D721Med (cell line): Measurements from ENCODE around the gene PLD4.
A peak's percentile ranks its signal among the peaks of the same experiment; 100 is the strongest.

Experiments
- DNase-seq: peaks from one replicate; pipeline ENCODE4 v3.0.0; 2011; ENCODE audit warnings: low spot score; ENCODE audit not compliant: insufficient read length
- FAIRE-seq: peaks from 2 replicates; lab custom pipeline; 2011; peaks lifted over from hg19 to GRCh38; lab: Jason Lieb, UNC
- CTCF ChIP-seq: IDR thresholded peaks from 2 replicates; pipeline ENCODE4 v1.5.1; 2012; ENCODE audit warnings: mild to moderate bottlenecking, control low read depth; ENCODE audit not compliant: insufficient read depth; ENCODE audit errors: missing control alignments

PLD4 gene

GRCh38 chr14:104932676-104933631, 8.3 kb downstream of the PLD4 start:
- FAIRE-seq (no peak), DNase-seq (peak; percentile 96)
- TF ChIP-seq CTCF = peak; percentile 59

DNA sequence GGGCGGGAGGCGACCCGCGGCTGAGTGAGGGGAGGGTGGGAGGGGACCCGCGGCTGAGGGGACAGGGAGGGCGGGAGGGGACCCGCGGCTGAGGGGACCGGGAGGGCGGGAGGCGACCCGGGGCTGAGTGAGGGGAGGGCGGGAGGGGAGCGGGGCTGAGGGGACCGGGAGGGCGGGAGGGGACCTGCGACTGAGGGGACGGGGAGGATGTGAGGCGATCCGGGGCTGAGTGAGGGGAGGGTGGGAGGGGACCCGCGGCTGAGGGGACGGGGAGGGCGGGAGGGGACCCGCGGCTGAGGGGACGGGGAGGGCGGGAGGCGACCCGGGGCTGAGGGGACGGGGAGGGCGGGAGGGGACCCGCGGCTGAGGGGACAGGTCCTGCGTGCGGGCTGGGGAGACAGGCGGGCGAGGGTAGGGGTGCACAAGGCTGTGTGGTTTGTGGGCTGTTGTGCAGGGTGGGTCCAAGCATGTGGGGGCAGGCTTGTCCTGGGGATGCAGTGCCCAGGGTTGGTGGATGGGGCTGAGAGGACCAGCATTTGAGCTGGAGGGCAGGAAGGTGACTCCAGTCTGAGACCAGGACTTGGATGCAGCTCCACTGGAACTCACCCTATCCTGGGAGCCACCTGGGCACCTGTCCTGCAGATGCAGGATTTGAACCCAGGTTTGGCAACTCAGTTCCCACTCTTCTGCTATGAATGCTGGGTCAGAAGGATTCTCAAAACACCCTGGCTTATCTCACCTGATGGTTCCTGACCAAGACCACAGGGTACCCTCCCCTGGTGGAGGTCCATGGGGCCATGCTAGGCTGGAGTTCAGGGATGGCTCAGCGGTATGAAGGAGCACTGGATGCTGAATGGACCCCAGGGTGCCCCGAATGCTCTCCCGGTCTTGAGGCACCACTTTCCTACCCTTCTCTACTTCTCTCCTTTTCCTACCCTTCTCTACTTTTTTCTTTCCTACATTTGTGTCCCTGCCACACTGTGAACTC, 9.4 kb downstream of the PLD4 start:
- FAIRE-seq (no peak), DNase-seq (no peak)
- TF ChIP-seq CTCF = no peak

GRCh38 chr14:104935026-104935650, 10.5 kb downstream of the PLD4 start:
- peak; percentile 2 for DNase-seq
- FAIRE-seq = no peak
- no peak for TF ChIP-seq CTCF

- no peak for TF ChIP-seq CTCF
- peak; percentile 1 for DNase-seq
- no peak for FAIRE-seq
Observed at GRCh38 chr14:104935955-104936354, 11.3 kb downstream of the PLD4 start.

DNA sequence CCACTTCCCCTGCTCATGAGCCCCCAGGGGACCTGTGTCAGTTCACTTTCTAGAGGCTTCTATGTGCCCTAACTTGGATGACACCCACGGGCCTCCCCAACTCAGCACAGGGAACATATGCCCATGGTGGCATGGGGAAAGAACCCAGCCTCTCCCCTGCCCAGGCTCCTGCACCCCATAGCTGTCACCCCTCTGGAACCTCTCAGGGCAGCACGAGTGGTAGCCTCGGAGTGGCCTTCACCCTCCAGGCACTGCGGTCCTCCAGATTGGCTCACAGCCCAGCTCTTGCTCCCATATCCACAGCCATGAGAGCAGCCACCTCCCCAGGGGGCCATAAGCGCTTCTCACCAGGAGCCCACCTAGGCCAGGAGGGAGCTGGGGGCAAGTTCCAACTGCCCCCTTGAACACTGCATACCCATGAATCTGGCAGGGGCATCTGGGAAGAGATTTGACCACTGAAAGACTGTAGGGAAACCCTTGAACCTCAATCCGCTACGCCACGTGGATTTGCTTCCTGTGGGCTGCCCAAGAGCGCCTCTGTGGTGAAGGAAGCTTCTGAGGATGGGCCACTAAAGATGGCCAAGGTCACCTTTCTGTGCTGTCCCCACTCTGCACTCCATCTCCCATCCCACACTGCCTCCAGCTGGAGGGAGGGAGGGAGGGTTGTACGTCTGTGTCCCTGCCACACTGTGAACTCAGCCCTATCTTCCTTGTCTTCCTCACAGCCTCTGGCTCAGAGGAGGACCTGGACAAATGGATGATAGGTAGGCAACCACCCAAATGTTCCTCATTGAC, 11.9 kb downstream of the PLD4 start:
- no peak for TF ChIP-seq CTCF
- FAIRE-seq (no peak), DNase-seq (peak; percentile 5)

GRCh38 chr14:104937161-104937560, 12.5 kb downstream of the PLD4 start:
- FAIRE-seq (no peak), DNase-seq (no peak)
- no peak for TF ChIP-seq CTCF
